ENCODE data around the gene PIP5K1B. TPM values are rescaled to one million over a fixed set of nuclear protein-coding genes. Genes with fewer than 3 reads are reported as not detected.

The PIP5K1B gene
- total and polyA plus RNA-seq, 2 of the 13 experiments (the other 11 are each of a cell fraction or from before 2014, with no cell fraction given): 15.8 to 17.5 TPM

DNA sequence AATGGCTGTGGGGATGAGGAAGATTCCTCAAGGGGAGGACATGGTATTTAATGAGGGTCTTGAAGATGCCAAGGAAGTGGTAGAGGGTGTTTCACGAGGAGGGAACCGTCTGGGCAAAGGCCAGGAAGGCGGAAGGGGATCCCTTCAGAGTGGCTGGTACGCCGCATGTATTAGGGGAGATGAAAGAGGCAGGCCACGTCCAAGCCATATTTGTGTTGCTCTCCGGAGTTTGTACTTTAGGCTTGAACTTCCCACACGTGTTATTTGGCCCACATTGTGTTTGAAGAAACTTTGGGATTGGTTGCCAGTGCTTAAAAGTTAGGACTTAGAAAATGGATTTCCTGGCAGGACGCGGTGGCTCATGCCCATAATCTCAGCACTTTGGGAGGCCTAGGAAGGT, 331.8 kb downstream of the PIP5K1B start:
- peak overlapping the region; percentile 82 for H3K9ac ChIP-seq (ENCODE audit: insufficient read depth, low read depth, low read length)
- in situ Hi-C loops (cut with HindIII; ENCODE audit: extremely low pct_ligation_motif_present, low pct_unique_long_range_greater_than_20kb) (no loop called here), intact Hi-C loops (cut with micrococcal nuclease; ENCODE audit: unreplicated experiment) (no loop called here)
- peak; percentile 70 for FAIRE-seq
- no peaks in the 10 kb centered on the region for H3K9me3 ChIP-seq (ENCODE audit: low read length)
- peaks cover 0 to 15% of the 10 kb centered on the region in 2 experiments; a peak in 3 of 5 replicates for H3K36me3 ChIP-seq (replicated peaks in 1 of 2; ENCODE audit: control insufficient read depth in 1 of 2, insufficient read depth in 2 of 2, low read length in 2 of 2)
- peak; percentile 51 for DNase-seq (ENCODE audit: low spot score)
- H3K4me3 ChIP-seq (replicated peaks in 1 of 3; ENCODE audit: insufficient read depth in 1 of 3, low read depth in 2 of 3, low read length in 3 of 3): peak overlapping the region; percentile 72 to 86 (median 82)
- 2% methylated on average over 10 of the region's 10 CpGs for WGBS (ENCODE audit: low lambda C conversion rate)
- BruUV-seq (replicated peaks): no TSS peak
- no peaks in the 10 kb centered on the region; the same call in 1 of the 2 replicates for H4K20me1 ChIP-seq (ENCODE audit: insufficient read depth, low read length)
- H3K4me1 ChIP-seq (ENCODE audit: insufficient read depth, low read length): peaks cover 32% of the 10 kb centered on the region
- no peaks in the 10 kb centered on the region for H3K27me3 ChIP-seq (ENCODE audit: control insufficient read depth in 1 of 2, insufficient read depth in 2 of 2, low read length in 2 of 2)
- H3K27ac ChIP-seq (ENCODE audit: extremely low read length, insufficient read depth, low read length): peak overlapping the region; percentile 86
- ChIA-PET CTCF (ENCODE audit: low intra/inter-chr PET ratio, low total read pairs) (no interaction called here), POLR2A (interaction anchor here (0.9 to 1.4 kb wide), 5 partner anchors 68 to 154 kb away, joined by 4 to 5 read pairs (median 4); no protein-coding TSS in a partner anchor)
- peak; percentile 49 for ATAC-seq
- H2AFZ ChIP-seq (ENCODE audit: low read length): no peak overlapping the region
- H3K79me2 ChIP-seq (ENCODE audit: insufficient read depth, low read length): peaks cover 56% of the 10 kb centered on the region
- peak overlapping the region; percentile 89 for H3K4me2 ChIP-seq (ENCODE audit: low read depth, low read length)
- TF ChIP-seq BHLHE40 (IDR thresholded peaks at IDR 0.05; ENCODE audit: low read length) (no peak), ZNF792 (CRISPR knock-in tag; IDR thresholded peaks at IDR 0.05) (0 out of 2 replicates have a peak, but pooled peaks have one; percentile 31), ZFX (CRISPR knock-in tag; IDR thresholded peaks at IDR 0.05; ENCODE audit: low read depth) (peak; percentile 52), ZNF225 (CRISPR knock-in tag; IDR thresholded peaks at IDR 0.05) (no peak; the same call in 1 of the 2 replicates), HNF4G (IDR thresholded peaks at IDR 0.05; ENCODE audit: borderline replicate concordance, low read depth, low read length) (0 out of 2 replicates have a peak, but pooled peaks have one; percentile 8), HNF4G (CRISPR knock-in tag; IDR thresholded peaks at IDR 0.05; ENCODE audit: borderline replicate concordance, low read depth) (no peak), CREM (IDR thresholded peaks at IDR 0.05) (no peak), CREM (CRISPR knock-in tag; IDR thresholded peaks at IDR 0.05) (no peak), GZF1 (CRISPR knock-in tag; IDR thresholded peaks at IDR 0.05) (0 out of 2 replicates have a peak, but pooled peaks have one; percentile 38), STAG1 (CRISPR knock-in tag; IDR thresholded peaks at IDR 0.05) (no peak), ZBTB38 (CRISPR knock-in tag; IDR thresholded peaks at IDR 0.05) (peak; percentile 18; the same call in 1 of the 2 replicates), MXI1 (IDR thresholded peaks at IDR 0.05; ENCODE audit: borderline replicate concordance, low read depth, low read length) (peak; percentile 42; the same call in 1 of the 3 replicates), SATB2 (CRISPR knock-in tag; IDR thresholded peaks at IDR 0.05) (no peak), CHD2 (IDR thresholded peaks at IDR 0.05; ENCODE audit: low read depth, low read length) (no peak), TARDBP (CRISPR knock-in tag; IDR thresholded peaks at IDR 0.05) (0 out of 2 replicates have a peak, but pooled peaks have one; percentile 12), PHF8 (CRISPR knock-in tag; IDR thresholded peaks at IDR 0.05) (peak; percentile 31; the same call in 1 of the 2 replicates), ZNF775 (CRISPR knock-in tag; IDR thresholded peaks at IDR 0.05; ENCODE audit: borderline replicate concordance) (no peak)
- TF ChIP-seq, protein P1, sequence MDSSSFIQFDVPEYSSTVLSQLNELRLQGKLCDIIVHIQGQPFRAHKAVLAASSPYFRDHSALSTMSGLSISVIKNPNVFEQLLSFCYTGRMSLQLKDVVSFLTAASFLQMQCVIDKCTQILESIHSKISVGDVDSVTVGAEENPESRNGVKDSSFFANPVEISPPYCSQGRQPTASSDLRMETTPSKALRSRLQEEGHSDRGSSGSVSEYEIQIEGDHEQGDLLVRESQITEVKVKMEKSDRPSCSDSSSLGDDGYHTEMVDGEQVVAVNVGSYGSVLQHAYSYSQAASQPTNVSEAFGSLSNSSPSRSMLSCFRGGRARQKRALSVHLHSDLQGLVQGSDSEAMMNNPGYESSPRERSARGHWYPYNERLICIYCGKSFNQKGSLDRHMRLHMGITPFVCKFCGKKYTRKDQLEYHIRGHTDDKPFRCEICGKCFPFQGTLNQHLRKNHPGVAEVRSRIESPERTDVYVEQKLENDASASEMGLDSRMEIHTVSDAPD (CRISPR knock-in tag; IDR thresholded peaks at IDR 0.05): no peak
- TF ChIP-seq, protein P2, sequence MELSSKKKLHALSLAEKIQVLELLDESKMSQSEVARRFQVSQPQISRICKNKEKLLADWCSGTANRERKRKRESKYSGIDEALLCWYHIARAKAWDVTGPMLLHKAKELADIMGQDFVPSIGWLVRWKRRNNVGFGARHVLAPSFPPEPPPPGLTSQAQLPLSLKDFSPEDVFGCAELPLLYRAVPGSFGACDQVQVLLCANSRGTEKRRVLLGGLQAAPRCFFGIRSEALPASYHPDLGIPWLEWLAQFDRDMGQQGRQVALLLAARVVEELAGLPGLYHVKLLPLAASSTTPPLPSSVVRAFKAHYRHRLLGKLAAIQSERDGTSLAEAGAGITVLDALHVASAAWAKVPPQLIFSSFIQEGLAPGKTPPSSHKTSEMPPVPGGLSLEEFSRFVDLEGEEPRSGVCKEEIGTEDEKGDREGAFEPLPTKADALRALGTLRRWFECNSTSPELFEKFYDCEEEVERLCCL (CRISPR knock-in tag; IDR thresholded peaks at IDR 0.05; ENCODE audit: borderline replicate concordance): no peak
- TF ChIP-seq, protein P3, sequence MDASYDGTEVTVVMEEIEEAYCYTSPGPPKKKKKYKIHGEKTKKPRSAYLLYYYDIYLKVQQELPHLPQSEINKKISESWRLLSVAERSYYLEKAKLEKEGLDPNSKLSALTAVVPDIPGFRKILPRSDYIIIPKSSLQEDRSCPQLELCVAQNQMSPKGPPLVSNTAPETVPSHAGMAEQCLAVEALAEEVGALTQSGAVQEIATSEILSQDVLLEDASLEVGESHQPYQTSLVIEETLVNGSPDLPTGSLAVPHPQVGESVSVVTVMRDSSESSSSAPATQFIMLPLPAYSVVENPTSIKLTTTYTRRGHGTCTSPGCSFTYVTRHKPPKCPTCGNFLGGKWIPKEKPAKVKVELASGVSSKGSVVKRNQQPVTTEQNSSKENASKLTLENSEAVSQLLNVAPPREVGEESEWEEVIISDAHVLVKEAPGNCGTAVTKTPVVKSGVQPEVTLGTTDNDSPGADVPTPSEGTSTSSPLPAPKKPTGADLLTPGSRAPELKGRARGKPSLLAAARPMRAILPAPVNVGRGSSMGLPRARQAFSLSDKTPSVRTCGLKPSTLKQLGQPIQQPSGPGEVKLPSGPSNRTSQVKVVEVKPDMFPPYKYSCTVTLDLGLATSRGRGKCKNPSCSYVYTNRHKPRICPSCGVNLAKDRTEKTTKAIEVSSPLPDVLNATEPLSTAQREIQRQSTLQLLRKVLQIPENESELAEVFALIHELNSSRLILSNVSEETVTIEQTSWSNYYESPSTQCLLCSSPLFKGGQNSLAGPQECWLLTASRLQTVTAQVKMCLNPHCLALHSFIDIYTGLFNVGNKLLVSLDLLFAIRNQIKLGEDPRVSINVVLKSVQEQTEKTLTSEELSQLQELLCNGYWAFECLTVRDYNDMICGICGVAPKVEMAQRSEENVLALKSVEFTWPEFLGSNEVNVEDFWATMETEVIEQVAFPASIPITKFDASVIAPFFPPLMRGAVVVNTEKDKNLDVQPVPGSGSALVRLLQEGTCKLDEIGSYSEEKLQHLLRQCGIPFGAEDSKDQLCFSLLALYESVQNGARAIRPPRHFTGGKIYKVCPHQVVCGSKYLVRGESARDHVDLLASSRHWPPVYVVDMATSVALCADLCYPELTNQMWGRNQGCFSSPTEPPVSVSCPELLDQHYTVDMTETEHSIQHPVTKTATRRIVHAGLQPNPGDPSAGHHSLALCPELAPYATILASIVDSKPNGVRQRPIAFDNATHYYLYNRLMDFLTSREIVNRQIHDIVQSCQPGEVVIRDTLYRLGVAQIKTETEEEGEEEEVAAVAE (CRISPR knock-in tag; IDR thresholded peaks at IDR 0.05; ENCODE audit: borderline replicate concordance): peak; percentile 94
